Endothelial cell of umbilical vein (primary cell): ENCODE data around the gene ARL5B.

Experiments used
- CTCF ChIP-seq, 2 donors: IDR thresholded peaks; 1 replicate in 1 of 2; 2 replicates in 1 of 2; pipeline ENCODE4 v1.5.1; 2011; ENCODE audit warnings: low read length in 2 of 2, mild to moderate bottlenecking in 2 of 2, moderate library complexity in 2 of 2, control low read depth in 1 of 2, inconsistent platforms in 1 of 2, low read depth in 1 of 2; ENCODE audit not compliant: insufficient read depth in 1 of 2; ENCODE audit errors: extremely low read depth in 1 of 2
- EZH2 ChIP-seq: IDR thresholded peaks from 2 replicates; pipeline ENCODE4 v1.6.1; 2012; ENCODE audit warnings: borderline replicate concordance, low read depth, mild to moderate bottlenecking, moderate library complexity, low read length, inconsistent platforms; ENCODE audit not compliant: severe bottlenecking
- FOS ChIP-seq: IDR thresholded peaks from 2 replicates; pipeline ENCODE4 v1.6.1; 2011; ENCODE audit warnings: mild to moderate bottlenecking, low read length, moderate library complexity, borderline replicate concordance; ENCODE audit not compliant: insufficient read depth
- JUN ChIP-seq: IDR thresholded peaks from 2 replicates; pipeline ENCODE4 v1.6.1; 2011; ENCODE audit warnings: borderline replicate concordance, low read depth; ENCODE audit not compliant: insufficient read length, insufficient read depth
- MAX ChIP-seq: IDR thresholded peaks from 2 replicates; pipeline ENCODE4 v1.6.1; 2011; ENCODE audit not compliant: insufficient read depth, insufficient read length
- MYC ChIP-seq: IDR thresholded peaks from one replicate; pipeline ENCODE4 v1.6.1; 2011; ENCODE audit warnings: mild to moderate bottlenecking, low read depth, low read length
- POLR2A ChIP-seq: IDR thresholded peaks from 2 replicates; pipeline ENCODE4 v1.6.1; 2012; ENCODE audit warnings: low read depth, mild to moderate bottlenecking, control low read depth, low read length
- POLR2AphosphoS5 ChIP-seq: IDR thresholded peaks from 2 replicates; pipeline ENCODE4 v1.6.1; 2012; ENCODE audit warnings: low read depth, mild to moderate bottlenecking, control low read depth, low read length, moderate library complexity; ENCODE audit not compliant: insufficient read depth

GRCh38 chr10:18680754-18681153 lies 21.5 kb downstream of the ARL5B start:
- TF ChIP-seq POLR2A, result no peak
- no peak for TF ChIP-seq EZH2
- TF ChIP-seq JUN, result no peak
- no peak for TF ChIP-seq CTCF (IDR thresholded peaks at IDR 0.05; ENCODE audit: extremely low read depth in 1 of 2, insufficient read depth in 1 of 2, low read depth in 1 of 2, low read length in 2 of 2)
- TF ChIP-seq POLR2AphosphoS5, result no peak
- TF ChIP-seq MYC, result no peak
- no peak for TF ChIP-seq MAX
- TF ChIP-seq FOS, result no peak
